ENCODE measurements around the gene GRHL3. TPM values are rescaled to one million over a fixed set of nuclear protein-coding genes. Genes with fewer than 3 reads are reported as not detected.
"Not testable (repeated sequence)": the region's sequence is repeated elsewhere in the genome, so short reads cannot be mapped to it uniquely, and the experiment has no call there.

Gene GRHL3
- total RNA-seq, 3 donors from 2014 or later = not detected

DNA sequence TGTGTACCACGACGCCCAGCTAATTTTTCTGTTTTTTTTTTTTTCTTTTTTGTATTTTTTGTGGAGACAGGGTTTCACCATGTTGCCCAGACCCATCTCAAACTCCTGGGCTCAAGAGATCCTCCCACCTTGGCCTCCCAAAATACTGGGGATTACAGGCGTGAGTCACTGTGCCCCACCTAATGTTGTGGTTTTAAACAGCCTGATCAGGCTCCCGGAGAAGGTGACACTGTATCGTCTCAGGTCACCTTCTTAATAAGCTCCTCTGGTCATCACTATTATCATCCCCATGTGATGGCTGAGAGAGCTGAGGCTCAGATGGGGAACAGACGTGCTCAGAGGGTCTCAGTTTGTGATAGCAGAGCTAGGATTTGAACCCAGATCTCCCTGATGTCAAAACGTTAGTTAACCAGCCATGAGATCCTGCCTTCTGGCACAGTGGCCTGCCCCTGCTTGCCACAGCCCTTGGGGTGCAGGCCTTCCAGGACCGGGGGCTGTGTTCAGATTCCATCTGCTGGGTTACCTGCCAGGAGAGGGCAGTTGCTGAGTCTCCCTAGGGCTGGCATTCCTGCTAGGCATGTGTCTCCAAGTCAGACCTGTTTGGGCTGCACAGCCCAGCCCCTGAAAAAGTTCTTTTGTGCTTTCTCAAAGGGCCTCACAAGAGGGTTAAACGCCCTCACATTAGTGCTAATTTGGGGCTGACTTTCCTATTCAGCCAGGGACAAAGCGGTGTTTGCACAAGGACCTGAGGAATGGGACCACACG is 32.7 kb upstream of the GRHL3 start:
- DNase-seq (no peak), ATAC-seq (no peak)
- Mint-ChIP-seq H3K4me3 (no peak overlapping the region), H3K27me3 (ENCODE audit: low read depth) (no peaks in the 10 kb centered on the region), H3K9me3 (no peaks in the 10 kb centered on the region), H3K36me3 (ENCODE audit: insufficient read depth) (no peaks in the 10 kb centered on the region), H3K4me1 (ENCODE audit: low read depth) (no peaks in the 10 kb centered on the region)

DNA sequence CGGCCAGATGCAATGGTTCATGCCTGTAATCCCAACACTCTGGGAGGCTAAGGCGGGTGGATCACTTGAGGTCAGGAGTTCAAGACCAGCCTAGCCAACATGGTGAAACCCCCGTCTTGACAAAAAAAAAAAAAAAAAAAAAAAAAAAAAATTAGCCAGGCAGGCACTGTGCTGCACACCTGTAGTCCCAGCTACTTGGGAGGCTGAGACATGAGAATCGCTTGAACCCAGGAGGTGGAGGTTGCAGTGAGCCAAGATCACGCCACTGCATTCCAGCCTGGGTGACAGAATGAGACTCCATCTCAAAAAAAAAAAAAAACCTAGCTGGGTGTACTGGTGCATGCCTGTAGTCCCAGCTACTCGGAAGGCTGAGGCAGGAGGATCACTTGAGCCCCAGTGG is 31.4 kb upstream of the GRHL3 start:
- not testable (repeated sequence) for H3K4me3 Mint-ChIP-seq, H3K9me3 Mint-ChIP-seq

DNA sequence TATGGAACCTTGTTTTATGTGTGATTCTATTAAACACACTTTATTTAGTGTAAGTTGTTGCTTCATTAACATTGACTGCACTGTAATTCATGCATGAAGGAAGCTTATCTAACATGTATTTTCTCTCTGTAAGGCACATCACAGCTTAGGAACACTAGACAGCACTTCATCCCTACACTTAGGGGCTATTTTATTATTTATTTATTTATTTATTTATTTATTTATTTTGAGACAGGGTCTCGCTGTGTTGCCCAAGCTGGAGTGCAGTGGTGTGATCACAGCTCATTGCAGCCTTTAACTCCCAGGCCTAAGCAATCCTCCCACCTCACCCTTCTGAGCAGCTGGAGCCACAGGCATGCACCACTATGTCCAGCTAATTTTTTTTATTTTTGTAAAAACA is 30.7 kb upstream of the GRHL3 start:
- H3K36me3 Mint-ChIP-seq (ENCODE audit: insufficient read depth) = no peaks in the 10 kb centered on the region
- H3K27me3 Mint-ChIP-seq (ENCODE audit: low read depth) = peaks cover 2% of the 10 kb centered on the region
- H3K9me3 Mint-ChIP-seq = no peaks in the 10 kb centered on the region
- H3K4me1 Mint-ChIP-seq (ENCODE audit: low read depth) = no peaks in the 10 kb centered on the region
- ATAC-seq (no peak), DNase-seq (no peak)
- H3K4me3 Mint-ChIP-seq = no peak overlapping the region

More for the DNA sequence above, 31.4 kb upstream of the GRHL3 start:
- not testable (repeated sequence) for H3K4me1 Mint-ChIP-seq (ENCODE audit: low read depth); DNase-seq; H3K36me3 Mint-ChIP-seq (ENCODE audit: insufficient read depth); ATAC-seq; H3K27me3 Mint-ChIP-seq (ENCODE audit: low read depth)

DNA sequence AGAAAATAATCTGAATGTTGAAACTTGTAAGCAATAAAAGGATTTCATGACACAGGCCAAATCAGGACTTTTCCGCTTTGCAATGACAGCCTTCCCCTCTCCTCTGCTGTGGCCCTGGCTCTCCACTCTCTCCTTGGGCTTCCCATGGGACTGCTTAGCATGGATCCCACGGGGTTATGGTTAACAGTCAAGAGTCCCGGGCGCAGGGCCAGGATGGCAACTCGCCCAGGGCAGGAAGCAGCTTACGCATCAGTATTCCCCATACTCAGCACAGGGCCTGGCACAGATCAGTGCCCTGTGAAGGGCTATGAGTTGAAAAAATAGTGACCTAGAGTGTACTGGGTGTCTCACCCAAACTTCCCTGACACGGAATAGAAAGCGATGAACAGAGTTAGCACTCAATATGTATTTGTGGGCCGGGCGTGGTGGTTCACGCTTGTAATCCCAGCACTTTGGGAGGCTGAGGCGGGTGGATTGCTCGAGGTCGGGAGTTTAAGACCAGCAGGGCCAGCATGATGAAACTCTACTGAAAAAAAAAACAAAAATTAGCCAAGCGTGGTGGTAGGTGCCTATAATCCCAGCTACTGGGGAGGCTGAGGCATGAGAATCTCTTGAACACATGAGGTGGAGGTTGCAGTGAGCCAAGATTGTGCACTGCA is 29.1 kb upstream of the GRHL3 start:
- DNase-seq (no peak), ATAC-seq (no peak)
- Mint-ChIP-seq H3K9me3 (no peaks in the 10 kb centered on the region), H3K4me3 (no peak overlapping the region), H3K4me1 (ENCODE audit: low read depth) (no peaks in the 10 kb centered on the region), H3K36me3 (ENCODE audit: insufficient read depth) (no peaks in the 10 kb centered on the region), H3K27me3 (ENCODE audit: low read depth) (peaks cover 2% of the 10 kb centered on the region)

DNA sequence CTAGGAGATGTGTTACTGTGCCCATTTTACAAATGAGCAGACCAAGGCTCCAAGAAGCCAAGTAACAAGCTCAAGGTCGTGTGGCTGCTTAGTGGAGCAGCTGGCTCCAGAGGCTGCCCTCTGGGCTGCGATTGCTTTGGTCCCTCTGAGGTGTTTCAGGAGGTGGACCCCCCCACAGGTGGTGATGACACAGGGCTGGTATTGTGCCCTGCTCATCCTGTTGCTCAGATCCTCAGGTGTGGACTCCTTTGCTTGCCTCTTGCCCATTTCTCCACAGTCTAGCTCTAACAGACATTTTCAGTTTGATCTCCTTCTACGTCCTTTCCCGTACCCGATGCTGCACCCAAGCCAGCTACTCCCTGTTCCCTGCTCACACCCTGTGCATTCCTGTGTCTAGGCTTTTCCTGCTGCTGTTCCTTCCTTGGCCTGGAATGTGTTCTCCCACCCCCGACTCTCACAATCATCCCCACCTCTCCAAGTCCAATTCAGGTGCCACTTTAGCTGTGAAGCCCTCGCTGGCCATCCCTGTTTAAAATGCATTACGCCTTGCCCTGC is 28.1 kb upstream of the GRHL3 start:
- no peak overlapping the region for H3K4me3 Mint-ChIP-seq
- peaks cover 9% of the 10 kb centered on the region for H3K27me3 Mint-ChIP-seq (ENCODE audit: low read depth)
- H3K9me3 Mint-ChIP-seq = no peaks in the 10 kb centered on the region
- no peak for DNase-seq
- no peak for ATAC-seq
- no peaks in the 10 kb centered on the region for H3K4me1 Mint-ChIP-seq (ENCODE audit: low read depth)
- H3K36me3 Mint-ChIP-seq (ENCODE audit: insufficient read depth) = no peaks in the 10 kb centered on the region

DNA sequence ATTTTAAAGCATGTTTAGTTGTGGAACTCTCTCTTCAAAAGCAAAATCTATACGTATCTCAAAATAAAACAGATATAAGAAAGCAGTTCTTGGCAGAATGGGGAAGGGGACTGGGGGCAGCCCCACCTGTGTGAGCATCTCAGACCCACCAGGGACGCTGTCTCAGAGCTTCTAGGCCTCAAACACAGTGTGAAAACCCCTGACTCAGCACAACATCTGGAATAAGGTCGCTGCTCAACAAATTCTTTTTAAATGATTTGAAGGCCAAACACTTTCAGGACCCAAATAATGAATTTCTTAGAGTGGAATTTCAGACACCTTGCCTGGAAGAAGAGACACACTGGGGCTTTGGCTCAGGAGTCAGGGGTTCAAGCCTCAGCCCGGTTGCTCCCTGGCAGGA is 27.1 kb upstream of the GRHL3 start:
- DNase-seq = no peak
- Mint-ChIP-seq H3K4me1 (ENCODE audit: low read depth) (no peaks in the 10 kb centered on the region), H3K4me3 (no peak overlapping the region), H3K27me3 (ENCODE audit: low read depth) (peaks cover 11% of the 10 kb centered on the region), H3K9me3 (no peaks in the 10 kb centered on the region), H3K36me3 (ENCODE audit: insufficient read depth) (no peaks in the 10 kb centered on the region)
- ATAC-seq = no peak

DNA sequence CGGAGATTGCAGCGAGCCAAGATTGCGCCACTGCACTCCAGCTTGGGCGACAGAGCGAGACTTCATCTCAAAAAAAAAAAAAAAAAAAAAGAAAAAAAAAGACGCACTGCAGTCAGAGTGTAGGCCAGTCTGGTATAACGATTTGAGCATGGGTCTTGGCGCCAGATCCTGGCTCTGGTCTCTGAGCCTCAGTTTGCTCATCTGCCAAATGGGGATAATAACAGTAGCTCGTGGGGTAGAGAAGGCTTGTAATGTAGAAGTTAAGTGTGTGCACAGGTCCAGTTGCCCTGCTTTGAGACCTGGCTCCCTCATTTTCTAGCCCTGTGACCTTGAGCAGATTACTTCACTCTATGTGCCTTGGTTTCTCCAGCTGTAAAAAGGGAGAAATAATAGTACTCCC is 26.3 kb upstream of the GRHL3 start:
- no peaks in the 10 kb centered on the region for H3K36me3 Mint-ChIP-seq (ENCODE audit: insufficient read depth)
- no peaks in the 10 kb centered on the region for H3K4me1 Mint-ChIP-seq (ENCODE audit: low read depth)
- no peaks in the 10 kb centered on the region for H3K9me3 Mint-ChIP-seq
- no peak overlapping the region for H3K4me3 Mint-ChIP-seq
- no peak for DNase-seq
- no peak for ATAC-seq
- H3K27me3 Mint-ChIP-seq (ENCODE audit: low read depth) = peaks cover 14% of the 10 kb centered on the region

DNA sequence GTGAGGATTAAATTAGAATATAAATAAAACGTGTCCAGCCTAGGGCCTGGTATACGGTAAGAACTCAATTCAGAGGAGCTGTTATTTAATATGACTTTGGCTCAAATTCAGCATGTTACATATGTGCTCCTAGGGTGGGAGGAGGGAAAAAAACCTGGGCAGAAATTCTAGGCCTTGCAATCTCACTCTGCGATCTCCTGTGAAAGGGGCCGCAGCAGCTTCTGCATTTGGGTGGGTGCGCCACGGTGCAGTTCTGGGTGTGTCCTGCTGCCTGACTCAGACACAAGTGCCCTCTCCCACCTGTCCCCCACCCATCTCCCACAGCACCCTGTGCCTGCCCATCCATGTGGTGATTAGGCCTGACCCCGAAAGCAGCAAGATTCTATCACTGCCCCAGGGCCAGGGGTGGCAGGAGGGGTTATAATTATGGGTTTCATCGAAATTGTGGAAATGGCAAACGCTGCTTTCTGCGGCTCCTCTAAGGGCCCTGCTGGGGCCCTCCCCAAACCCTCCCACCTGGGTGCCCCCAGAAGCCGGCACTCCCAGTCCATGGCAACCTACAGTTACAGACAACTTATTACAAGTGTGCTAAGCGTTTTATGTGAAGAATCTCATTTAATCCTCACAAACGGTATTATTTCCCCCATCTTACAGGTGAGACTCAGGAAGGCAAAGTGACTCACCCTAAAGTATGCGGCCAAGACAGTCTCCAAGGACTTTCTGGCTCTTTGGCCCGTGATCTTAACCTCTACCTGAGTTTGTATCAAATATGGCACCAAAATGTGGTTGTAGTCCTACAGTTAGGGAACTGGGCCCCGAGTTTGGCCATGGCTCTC is 25.5 kb upstream of the GRHL3 start:
- ATAC-seq (no peak), DNase-seq (no peak)
- Mint-ChIP-seq H3K36me3 (ENCODE audit: insufficient read depth) (no peaks in the 10 kb centered on the region), H3K27me3 (ENCODE audit: low read depth) (peaks cover 14% of the 10 kb centered on the region), H3K4me3 (no peak overlapping the region), H3K4me1 (ENCODE audit: low read depth) (no peaks in the 10 kb centered on the region), H3K9me3 (no peaks in the 10 kb centered on the region)

DNA sequence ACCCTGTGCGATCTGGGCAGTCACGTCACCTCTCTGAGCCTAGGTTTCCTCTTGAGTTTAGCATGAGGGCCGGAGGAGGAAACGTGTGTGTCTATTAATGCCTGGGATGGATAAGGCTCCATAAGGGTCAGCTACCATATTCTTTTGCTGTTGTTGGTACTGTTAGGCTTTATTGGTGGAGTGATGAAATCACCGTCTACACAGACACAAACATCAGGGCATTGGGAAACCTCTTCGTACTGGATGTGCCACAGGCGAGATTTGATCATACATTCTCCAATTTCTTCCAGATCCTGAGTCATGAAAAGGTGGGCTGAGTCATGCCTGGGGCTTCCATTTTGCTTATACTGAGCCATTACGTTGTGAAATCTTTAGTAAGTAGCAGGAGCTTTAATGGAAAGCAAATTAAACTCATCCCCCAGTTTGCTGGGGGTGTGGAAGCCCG is 24.9 kb upstream of the GRHL3 start:
- no peak overlapping the region for H3K4me3 Mint-ChIP-seq
- DNase-seq (no peak), ATAC-seq (no peak)
- H3K36me3 Mint-ChIP-seq (ENCODE audit: insufficient read depth) = no peaks in the 10 kb centered on the region
- no peaks in the 10 kb centered on the region for H3K4me1 Mint-ChIP-seq (ENCODE audit: low read depth)
- peaks cover 14% of the 10 kb centered on the region for H3K27me3 Mint-ChIP-seq (ENCODE audit: low read depth)
- H3K9me3 Mint-ChIP-seq = no peaks in the 10 kb centered on the region

DNA sequence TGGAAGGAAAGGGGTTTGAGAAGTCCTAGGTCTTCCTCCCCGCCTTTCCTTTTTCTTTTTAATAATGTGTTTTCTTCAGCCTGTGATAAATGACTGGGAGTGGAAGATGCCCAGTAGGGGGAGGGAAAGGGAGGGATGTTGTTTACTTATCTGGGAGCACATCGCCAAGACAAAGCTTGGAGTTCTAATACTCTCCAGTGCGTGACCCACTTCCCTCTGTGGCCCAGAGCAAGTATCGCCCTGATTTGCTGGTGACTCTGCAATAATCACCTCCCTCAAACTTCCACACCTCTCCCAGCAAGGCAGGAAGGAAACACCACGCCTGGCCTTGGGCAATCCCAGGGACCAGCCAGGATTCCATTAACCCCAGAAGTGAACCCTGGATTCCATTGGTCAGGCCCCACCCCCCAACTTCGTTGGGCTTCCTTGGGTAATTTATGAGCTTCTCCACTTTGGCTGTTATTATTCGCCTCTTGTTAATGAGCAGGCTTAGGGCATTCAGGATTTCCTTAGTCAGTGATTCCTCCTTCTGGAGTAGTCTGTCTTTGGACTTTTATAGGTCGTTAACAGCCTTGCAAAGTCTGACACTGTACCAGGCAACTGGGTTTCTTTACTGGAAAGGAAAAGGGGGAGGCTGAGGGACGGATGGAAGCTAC is 24.3 kb upstream of the GRHL3 start:
- H3K9me3 Mint-ChIP-seq = no peaks in the 10 kb centered on the region
- no peaks in the 10 kb centered on the region for H3K4me1 Mint-ChIP-seq (ENCODE audit: low read depth)
- H3K4me3 Mint-ChIP-seq = no peak overlapping the region
- ATAC-seq (no peak), DNase-seq (no peak)
- peaks cover 14% of the 10 kb centered on the region for H3K27me3 Mint-ChIP-seq (ENCODE audit: low read depth)
- no peaks in the 10 kb centered on the region for H3K36me3 Mint-ChIP-seq (ENCODE audit: insufficient read depth)

DNA sequence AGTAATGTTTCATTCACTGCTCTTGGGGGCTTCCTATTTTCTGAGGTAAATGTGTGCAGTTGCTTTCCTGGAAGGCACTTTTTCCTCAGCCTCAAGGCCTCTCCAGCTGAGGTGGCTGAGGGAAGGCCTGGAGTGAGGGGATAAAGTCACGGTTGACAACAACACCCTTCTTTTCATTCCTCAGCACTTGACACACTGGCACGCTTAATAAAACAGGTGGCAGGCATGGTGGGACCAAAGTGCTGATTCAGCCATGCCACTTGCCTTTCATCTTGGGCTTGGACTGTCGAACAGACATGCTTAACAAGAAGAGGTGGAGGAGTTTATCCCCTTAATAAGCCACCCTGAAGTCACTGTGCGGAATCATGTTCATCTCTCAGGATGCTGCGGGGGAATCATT is 23.6 kb upstream of the GRHL3 start:
- Mint-ChIP-seq H3K4me3 (no peak overlapping the region), H3K36me3 (ENCODE audit: insufficient read depth) (no peaks in the 10 kb centered on the region), H3K9me3 (no peaks in the 10 kb centered on the region), H3K27me3 (ENCODE audit: low read depth) (peaks cover 14% of the 10 kb centered on the region), H3K4me1 (ENCODE audit: low read depth) (no peaks in the 10 kb centered on the region)
- ATAC-seq (no peak), DNase-seq (no peak)

DNA sequence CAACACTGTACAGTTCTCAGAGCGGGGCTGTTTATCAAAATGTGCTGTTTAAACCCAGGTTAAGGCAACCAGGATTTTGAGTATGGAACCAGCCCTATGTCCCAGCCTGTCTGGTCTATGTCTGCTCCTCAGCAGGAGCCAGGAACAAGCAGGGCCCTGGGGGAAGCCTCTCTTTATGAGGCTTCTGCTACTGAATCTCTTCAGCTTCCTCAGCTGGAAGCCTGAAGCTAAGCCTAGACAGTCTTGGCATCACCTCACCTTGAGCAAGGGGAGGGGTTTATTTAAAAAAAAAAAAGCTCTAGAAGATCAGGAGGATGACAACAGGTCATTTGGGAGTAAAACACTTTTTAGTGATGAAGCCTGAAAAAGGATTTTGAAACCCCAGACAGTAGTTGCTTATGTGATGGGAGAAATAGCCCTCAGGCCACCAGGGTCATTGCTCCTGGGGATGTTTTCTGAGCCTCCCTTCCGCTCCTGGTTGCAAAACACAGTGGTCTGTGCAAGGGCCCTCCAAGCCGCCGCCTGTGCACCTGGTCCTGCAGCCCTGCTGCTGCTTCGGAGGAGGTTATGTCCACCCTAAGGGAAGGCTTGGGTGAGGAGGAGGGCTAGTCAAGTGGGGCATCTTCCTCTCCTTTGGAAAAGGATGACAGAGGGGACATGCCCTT is 21.8 kb upstream of the GRHL3 start:
- Mint-ChIP-seq H3K4me1 (ENCODE audit: low read depth) (no peaks in the 10 kb centered on the region), H3K36me3 (ENCODE audit: insufficient read depth) (no peaks in the 10 kb centered on the region), H3K4me3 (no peak overlapping the region), H3K9me3 (no peaks in the 10 kb centered on the region), H3K27me3 (ENCODE audit: low read depth) (peaks cover 18% of the 10 kb centered on the region)
- DNase-seq (no peak), ATAC-seq (no peak)

DNA sequence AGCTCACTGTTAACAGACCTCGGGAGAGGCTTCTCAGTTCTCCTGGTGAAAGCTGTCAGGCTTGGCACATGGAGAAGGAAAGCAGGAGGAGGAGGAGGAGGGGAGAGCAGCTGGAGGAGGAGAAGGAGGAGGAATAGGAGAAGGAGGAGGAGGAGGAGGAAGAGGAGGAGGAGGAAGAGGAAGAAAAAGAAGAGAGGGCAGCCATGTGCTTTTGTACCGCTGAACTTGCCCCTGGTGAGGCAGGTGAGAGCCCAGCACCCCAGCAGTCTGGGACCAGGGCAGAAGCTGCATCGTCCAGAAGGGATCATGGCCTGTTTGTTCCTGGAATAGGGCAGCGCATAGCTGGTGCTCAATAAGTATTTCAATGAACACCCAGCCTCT is 21.3 kb upstream of the GRHL3 start:
- Mint-ChIP-seq H3K27me3 (ENCODE audit: low read depth) (peaks cover 22% of the 10 kb centered on the region), H3K36me3 (ENCODE audit: insufficient read depth) (no peaks in the 10 kb centered on the region), H3K4me3 (no peak overlapping the region), H3K4me1 (ENCODE audit: low read depth) (no peaks in the 10 kb centered on the region), H3K9me3 (no peaks in the 10 kb centered on the region)
- DNase-seq (no peak), ATAC-seq (no peak)

DNA sequence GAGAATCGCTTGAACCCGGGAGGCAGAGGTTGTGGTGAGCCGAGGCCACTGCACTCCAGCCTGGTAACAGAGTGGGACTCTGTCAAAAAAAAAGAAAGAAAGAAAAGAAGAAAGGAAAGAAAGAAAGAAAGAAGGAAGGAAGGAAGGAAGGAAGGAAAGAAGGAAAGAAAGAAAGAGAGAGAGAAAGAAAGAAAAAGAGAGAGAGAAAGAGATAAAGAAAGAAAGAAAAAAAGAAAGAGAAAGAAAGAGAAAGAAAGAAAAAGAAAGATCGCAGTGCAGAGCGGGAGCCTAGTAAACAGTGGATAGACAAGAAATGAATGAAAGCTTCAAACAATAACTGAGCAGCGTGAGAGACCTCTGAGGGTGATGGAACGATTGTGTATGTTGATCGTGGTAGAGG is 20.6 kb upstream of the GRHL3 start:
- Mint-ChIP-seq H3K4me3 (no peak overlapping the region), H3K36me3 (ENCODE audit: insufficient read depth) (no peaks in the 10 kb centered on the region), H3K4me1 (ENCODE audit: low read depth) (no peaks in the 10 kb centered on the region), H3K9me3 (no peaks in the 10 kb centered on the region), H3K27me3 (ENCODE audit: low read depth) (peaks cover 20% of the 10 kb centered on the region)
- ATAC-seq (no peak), DNase-seq (no peak)
